Breast epithelium (tissue), 3 donors: ENCODE measurements around the gene SFXN2.

Source experiments
- POLR2A ChIP-seq: fragments of 450-650 bp; IDR thresholded peaks from one replicate; pipeline ENCODE4 v1.6.1; 2016; ENCODE audit warnings: antibody characterized with exemption, mild to moderate bottlenecking, moderate library complexity
- POLR2AphosphoS5 ChIP-seq, 3 donors: sonication (generic); formaldehyde crosslinking; IDR thresholded peaks; one replicate each; pipeline ENCODE4 v1.6.1; 2017; ENCODE audit warnings: antibody characterized with exemption in 3 of 3
- TF ChIP-seq, protein P1 (sequence below), 3 donors: fragments of 450-650 bp; IDR thresholded peaks; one replicate each; pipeline ENCODE4 v1.5.1; 2016 to 2017; ENCODE audit warnings: antibody characterized with exemption in 3 of 3, mild to moderate bottlenecking in 3 of 3, moderate library complexity in 3 of 3

DNA sequence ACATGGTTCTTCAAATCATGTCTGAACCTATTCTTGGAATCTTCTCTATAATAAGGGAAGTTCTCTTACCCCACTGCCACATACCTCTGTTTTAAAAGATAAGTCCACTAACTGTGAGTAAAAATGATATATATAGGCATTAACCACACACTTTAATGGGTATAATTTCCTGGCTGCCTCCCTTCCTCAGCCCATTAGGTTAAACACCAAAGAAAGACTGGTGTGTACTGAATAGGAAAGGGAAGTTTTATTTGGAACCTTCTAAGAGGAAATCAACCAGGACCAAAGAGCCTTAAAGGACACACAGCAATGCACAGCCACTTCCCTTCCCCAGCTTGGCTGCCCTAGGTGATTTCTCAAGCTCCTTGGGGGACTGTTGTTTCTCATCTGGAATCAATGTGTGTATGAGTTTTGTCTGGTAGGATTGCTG lies 24.3 kb downstream of the SFXN2 start:
- TF ChIP-seq, protein P1, sequence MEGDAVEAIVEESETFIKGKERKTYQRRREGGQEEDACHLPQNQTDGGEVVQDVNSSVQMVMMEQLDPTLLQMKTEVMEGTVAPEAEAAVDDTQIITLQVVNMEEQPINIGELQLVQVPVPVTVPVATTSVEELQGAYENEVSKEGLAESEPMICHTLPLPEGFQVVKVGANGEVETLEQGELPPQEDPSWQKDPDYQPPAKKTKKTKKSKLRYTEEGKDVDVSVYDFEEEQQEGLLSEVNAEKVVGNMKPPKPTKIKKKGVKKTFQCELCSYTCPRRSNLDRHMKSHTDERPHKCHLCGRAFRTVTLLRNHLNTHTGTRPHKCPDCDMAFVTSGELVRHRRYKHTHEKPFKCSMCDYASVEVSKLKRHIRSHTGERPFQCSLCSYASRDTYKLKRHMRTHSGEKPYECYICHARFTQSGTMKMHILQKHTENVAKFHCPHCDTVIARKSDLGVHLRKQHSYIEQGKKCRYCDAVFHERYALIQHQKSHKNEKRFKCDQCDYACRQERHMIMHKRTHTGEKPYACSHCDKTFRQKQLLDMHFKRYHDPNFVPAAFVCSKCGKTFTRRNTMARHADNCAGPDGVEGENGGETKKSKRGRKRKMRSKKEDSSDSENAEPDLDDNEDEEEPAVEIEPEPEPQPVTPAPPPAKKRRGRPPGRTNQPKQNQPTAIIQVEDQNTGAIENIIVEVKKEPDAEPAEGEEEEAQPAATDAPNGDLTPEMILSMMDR (IDR thresholded peaks at IDR 0.05): no peak
- TF ChIP-seq POLR2AphosphoS5 (IDR thresholded peaks at IDR 0.05): no peak
- no peak for TF ChIP-seq POLR2A
